RPMI8226 (cell line): ENCODE data around the gene CPXM1.

Experiments
- DNase-seq: peaks from one replicate; pipeline ENCODE4 v3.0.0-alpha.2; 2015

CPXM1 gene

DNA sequence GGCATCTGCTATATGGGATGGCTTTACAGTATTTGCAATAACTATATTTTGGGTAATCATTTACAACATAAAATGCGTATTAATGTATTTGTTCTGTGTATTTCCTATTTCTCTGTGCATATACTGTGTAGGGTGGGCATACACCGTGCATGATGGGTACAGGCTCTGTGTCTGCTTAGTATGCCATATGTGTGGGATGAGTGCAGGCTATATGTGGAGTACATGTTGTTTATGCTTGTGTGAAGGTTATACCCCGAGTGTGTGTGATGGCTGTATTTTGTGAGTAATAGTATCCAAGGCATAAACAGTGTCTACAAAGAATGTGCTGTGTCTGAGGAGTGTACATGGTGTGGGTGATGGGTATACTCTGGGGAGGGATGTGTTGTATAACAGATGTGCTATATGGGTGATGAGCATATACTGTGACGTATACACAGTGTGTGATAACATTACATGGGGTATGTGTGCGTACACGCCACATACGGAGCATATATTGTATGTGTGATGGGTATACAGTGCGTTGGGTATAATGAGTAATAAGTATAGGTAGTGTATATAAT lies 52.7 kb downstream of the CPXM1 start:
- DNase-seq, result no peak

GRCh38 chr20:2746636-2747265 lies 53.7 kb downstream of the CPXM1 start:
- peak; percentile 35 for DNase-seq

DNA sequence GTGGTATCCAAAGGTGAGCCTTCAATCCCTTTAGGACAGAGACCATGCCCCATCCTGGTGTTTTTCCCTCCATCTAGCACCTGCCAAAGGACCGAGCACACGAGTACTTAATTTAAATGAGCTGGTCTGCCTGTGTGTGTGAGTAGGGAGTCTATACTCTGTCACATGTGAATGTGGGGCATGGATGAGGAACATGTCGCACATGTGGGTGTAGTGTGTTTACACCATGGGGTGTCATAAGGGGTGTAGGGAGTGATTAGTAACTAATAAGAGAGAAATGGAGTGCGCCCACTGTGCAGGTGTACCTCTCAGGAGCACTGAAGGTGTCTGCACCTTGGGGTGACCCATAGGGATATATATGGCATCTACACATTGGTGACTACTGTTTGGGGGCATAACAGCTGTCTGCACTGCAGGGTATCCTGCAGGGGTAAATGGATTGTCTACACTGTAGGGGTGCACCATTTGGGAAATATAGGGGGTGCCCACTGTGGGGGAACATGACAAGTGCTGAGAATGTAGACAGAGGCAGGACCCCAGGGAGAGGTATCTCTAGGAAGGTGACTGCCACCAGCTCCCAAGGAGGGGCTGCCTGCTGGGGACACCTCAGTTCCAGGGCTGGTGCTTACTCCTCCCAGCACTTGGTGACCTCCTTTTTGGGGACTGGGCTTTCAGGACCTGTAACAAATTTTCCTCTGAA lies 54.3 kb downstream of the CPXM1 start:
- DNase-seq, result no peak

DNA sequence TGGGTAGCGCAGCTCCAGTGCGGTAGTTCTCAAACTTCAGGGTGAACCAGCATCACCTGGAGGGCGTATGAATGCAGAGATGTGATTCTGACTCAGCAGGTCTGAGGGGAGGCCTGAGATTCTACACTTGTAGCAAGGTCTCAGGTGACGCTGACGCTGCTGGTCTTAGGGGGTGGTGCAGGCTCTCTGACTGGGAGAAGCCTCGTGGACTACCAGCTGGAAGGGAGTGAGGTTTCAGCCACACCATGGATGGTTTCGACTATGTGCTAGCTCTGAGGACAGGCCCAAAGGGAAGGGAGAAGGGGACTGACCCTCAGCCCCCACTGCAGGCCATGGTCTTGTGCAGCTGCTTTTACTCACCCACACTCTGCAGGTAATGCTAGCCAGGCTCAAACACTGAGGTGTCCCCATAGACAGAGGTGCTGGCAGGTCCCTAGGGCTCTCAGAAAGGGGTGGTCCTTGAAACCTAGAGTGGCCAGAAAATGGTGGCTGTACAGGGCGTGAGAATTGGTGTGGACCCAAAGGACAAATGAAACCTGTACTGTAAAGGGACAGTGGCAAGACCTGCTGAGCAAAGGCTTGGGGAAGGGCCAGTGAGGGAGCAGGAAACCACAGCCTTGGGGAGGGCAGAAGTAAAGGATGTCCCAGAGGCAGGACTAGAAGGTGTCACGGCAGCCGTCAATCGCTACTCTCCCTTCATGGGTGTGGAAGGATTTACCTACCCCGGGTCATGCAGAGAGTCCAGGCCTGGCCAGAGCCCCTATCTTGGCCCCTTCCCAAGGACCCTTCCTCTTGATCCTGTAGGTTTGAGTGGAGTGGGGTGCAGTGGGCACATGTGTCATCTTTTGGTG lies 55.1 kb downstream of the CPXM1 start:
- peak; percentile 85 for DNase-seq
